Fibroblast of lung (primary cell): ENCODE data around the gene MAJIN.

ENCODE experiments used
- EZH2 ChIP-seq: IDR thresholded peaks from 2 replicates; pipeline ENCODE4 v1.5.1; 2012; ENCODE audit warnings: low read length, control low read depth, mild to moderate bottlenecking; ENCODE audit errors: missing control alignments
- TF ChIP-seq, protein P1 (sequence below), 2 donors: IDR thresholded peaks in 1 of 2; conservative IDR thresholded peaks in 1 of 2; 1 replicate in 1 of 2; 2 replicates in 1 of 2; pipeline ENCODE4 v1.5.1; 2011 to 2012; ENCODE audit warnings: low read length in 2 of 2, control low read depth in 1 of 2, inconsistent platforms in 1 of 2, low read depth in 1 of 2, mild to moderate bottlenecking in 1 of 2

DNA sequence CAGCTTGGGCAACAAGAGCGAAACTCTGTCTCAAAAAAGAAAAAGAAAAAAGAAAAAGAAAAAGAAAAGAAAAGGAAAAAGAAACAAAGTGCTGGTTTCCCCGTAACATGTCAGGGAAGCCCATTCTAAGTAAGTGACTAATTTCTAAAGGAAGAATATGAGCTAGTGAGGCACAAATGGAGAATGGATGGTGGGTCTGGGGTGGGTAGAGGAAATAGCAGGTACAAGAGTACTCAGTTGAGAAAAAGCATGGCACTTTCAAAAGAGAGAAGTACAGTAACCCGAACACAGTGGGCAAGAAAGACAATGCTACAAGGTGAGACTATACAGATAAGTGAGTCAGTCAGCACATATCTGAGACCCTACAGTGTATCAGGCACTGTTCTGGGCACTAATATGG lies 4.5 kb downstream of the MAJIN start:
- TF ChIP-seq, protein P1, sequence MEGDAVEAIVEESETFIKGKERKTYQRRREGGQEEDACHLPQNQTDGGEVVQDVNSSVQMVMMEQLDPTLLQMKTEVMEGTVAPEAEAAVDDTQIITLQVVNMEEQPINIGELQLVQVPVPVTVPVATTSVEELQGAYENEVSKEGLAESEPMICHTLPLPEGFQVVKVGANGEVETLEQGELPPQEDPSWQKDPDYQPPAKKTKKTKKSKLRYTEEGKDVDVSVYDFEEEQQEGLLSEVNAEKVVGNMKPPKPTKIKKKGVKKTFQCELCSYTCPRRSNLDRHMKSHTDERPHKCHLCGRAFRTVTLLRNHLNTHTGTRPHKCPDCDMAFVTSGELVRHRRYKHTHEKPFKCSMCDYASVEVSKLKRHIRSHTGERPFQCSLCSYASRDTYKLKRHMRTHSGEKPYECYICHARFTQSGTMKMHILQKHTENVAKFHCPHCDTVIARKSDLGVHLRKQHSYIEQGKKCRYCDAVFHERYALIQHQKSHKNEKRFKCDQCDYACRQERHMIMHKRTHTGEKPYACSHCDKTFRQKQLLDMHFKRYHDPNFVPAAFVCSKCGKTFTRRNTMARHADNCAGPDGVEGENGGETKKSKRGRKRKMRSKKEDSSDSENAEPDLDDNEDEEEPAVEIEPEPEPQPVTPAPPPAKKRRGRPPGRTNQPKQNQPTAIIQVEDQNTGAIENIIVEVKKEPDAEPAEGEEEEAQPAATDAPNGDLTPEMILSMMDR (conservative IDR thresholded peaks at IDR 0.05 in 1 of 2, IDR thresholded peaks at IDR 0.05 in 1 of 2; ENCODE audit: low read depth in 1 of 2, low read length in 2 of 2): no peak
- TF ChIP-seq EZH2: no peak
